Panc1 (cell line): ENCODE results near the gene GABRR1.

ENCODE experiments used
- POLR2AphosphoS5 ChIP-seq: IDR thresholded peaks from 2 replicates; pipeline ENCODE4 v1.6.1; 2012; ENCODE audit warnings: mild to moderate bottlenecking, low read depth, low read length, moderate library complexity
- SIN3A ChIP-seq: IDR thresholded peaks from 2 replicates; pipeline ENCODE4 v1.6.1; 2012; ENCODE audit warnings: low read depth, mild to moderate bottlenecking, low read length, moderate library complexity, borderline replicate concordance; ENCODE audit not compliant: insufficient read depth
- TCF7L2 ChIP-seq: IDR thresholded peaks from 2 replicates; pipeline ENCODE4 v1.6.1; 2011; ENCODE audit warnings: mild to moderate bottlenecking, low read depth, low read length, inconsistent platforms
- TF ChIP-seq, protein P1 (sequence below): fragments of 450-650 bp; IDR thresholded peaks from 2 replicates; pipeline ENCODE4 v1.5.1; 2017; ENCODE audit warnings: mild to moderate bottlenecking
- TF ChIP-seq, protein P2 (sequence below), 2 experiments: IDR thresholded peaks; 2 replicates each; pipeline ENCODE4 v1.6.1; 2011 to 2012; ENCODE audit warnings: low read depth in 2 of 2, control low read depth in 1 of 2, low read length in 1 of 2, mild to moderate bottlenecking in 1 of 2, moderate library complexity in 1 of 2; ENCODE audit not compliant: insufficient read depth in 1 of 2

- TF ChIP-seq, protein P1, sequence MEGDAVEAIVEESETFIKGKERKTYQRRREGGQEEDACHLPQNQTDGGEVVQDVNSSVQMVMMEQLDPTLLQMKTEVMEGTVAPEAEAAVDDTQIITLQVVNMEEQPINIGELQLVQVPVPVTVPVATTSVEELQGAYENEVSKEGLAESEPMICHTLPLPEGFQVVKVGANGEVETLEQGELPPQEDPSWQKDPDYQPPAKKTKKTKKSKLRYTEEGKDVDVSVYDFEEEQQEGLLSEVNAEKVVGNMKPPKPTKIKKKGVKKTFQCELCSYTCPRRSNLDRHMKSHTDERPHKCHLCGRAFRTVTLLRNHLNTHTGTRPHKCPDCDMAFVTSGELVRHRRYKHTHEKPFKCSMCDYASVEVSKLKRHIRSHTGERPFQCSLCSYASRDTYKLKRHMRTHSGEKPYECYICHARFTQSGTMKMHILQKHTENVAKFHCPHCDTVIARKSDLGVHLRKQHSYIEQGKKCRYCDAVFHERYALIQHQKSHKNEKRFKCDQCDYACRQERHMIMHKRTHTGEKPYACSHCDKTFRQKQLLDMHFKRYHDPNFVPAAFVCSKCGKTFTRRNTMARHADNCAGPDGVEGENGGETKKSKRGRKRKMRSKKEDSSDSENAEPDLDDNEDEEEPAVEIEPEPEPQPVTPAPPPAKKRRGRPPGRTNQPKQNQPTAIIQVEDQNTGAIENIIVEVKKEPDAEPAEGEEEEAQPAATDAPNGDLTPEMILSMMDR: no peak
- TF ChIP-seq, protein P2, sequence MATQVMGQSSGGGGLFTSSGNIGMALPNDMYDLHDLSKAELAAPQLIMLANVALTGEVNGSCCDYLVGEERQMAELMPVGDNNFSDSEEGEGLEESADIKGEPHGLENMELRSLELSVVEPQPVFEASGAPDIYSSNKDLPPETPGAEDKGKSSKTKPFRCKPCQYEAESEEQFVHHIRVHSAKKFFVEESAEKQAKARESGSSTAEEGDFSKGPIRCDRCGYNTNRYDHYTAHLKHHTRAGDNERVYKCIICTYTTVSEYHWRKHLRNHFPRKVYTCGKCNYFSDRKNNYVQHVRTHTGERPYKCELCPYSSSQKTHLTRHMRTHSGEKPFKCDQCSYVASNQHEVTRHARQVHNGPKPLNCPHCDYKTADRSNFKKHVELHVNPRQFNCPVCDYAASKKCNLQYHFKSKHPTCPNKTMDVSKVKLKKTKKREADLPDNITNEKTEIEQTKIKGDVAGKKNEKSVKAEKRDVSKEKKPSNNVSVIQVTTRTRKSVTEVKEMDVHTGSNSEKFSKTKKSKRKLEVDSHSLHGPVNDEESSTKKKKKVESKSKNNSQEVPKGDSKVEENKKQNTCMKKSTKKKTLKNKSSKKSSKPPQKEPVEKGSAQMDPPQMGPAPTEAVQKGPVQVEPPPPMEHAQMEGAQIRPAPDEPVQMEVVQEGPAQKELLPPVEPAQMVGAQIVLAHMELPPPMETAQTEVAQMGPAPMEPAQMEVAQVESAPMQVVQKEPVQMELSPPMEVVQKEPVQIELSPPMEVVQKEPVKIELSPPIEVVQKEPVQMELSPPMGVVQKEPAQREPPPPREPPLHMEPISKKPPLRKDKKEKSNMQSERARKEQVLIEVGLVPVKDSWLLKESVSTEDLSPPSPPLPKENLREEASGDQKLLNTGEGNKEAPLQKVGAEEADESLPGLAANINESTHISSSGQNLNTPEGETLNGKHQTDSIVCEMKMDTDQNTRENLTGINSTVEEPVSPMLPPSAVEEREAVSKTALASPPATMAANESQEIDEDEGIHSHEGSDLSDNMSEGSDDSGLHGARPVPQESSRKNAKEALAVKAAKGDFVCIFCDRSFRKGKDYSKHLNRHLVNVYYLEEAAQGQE (IDR thresholded peaks at IDR 0.05; ENCODE audit: insufficient read depth in 1 of 2, low read depth in 2 of 2, low read length in 1 of 2): no peak
- TF ChIP-seq POLR2AphosphoS5 (no peak), TCF7L2 (no peak), SIN3A (no peak)
These were observed 4.0 kb upstream of the GABRR1 start for GRCh38 chr6:89221129-89221528.
